ENCODE results near the gene MAML3.

The MAML3 gene

GRCh38 chr4:140106289-140106844 is 47.6 kb downstream of the MAML3 start:
- Histone ChIP-seq H3K4ac (ENCODE audit: low read length) (no peak overlapping the region), H3K36me3 (replicated peaks in 1 of 2; ENCODE audit: control insufficient read depth in 2 of 2, insufficient read depth in 2 of 2, low read length in 2 of 2) (no peaks in the 10 kb centered on the region), H3K4me3 (ENCODE audit: low read length in 2 of 2) (no peak overlapping the region), H3K27ac (replicated peaks; ENCODE audit: low read length) (no peak overlapping the region), H3K27me3 (ENCODE audit: control insufficient read depth in 3 of 3, insufficient read depth in 3 of 3, low read depth in 1 of 3, low read length in 3 of 3) (no peaks in the 10 kb centered on the region), H4K8ac (ENCODE audit: low read depth, low read length) (no peak overlapping the region), H2BK15ac (ENCODE audit: low read length) (no peak overlapping the region), H4K91ac (ENCODE audit: low read depth, low read length, poor library complexity) (no peak overlapping the region), H2BK5ac (ENCODE audit: low read length) (no peak overlapping the region), H2AK5ac (ENCODE audit: low read depth, low read length) (no peak overlapping the region), H3K23ac (ENCODE audit: low read depth, low read length, poor library complexity) (no peak overlapping the region), H3K18ac (ENCODE audit: low read length) (no peak overlapping the region), H3K9ac (ENCODE audit: low read depth, low read length, poor library complexity) (no peak overlapping the region), H2BK120ac (ENCODE audit: low read depth, low read length) (no peak overlapping the region), H3K14ac (ENCODE audit: low read length) (no peak overlapping the region), H3K9me3 (replicated peaks in 1 of 2; ENCODE audit: control insufficient read depth in 2 of 2, insufficient read depth in 1 of 2, low read depth in 1 of 2, low read length in 2 of 2) (no peaks in the 10 kb centered on the region), H2BK12ac (ENCODE audit: low read length) (no peak overlapping the region), H3K4me1 (ENCODE audit: control insufficient read depth in 2 of 2, insufficient read depth in 1 of 2, low read depth in 1 of 2, low read length in 2 of 2) (peaks cover 8 to 20% of the 10 kb centered on the region in 2 donors), H2AFZ (ENCODE audit: low read length) (no peak overlapping the region), H3K4me2 (ENCODE audit: insufficient read depth, low read length, poor library complexity, severe bottlenecking) (no peak overlapping the region), H3K79me1 (ENCODE audit: low read depth, low read length) (peaks cover 2% of the 10 kb centered on the region)
- DNase-seq (ENCODE audit: low spot score), result no peak
- WGBS, 2 donors (ENCODE audit: extremely low coverage in 2 of 2, insufficient read length in 2 of 2, insufficient replicate concordance in 1 of 2), result no CpG with 5 or more reads among the region's 1 CpG

- Histone ChIP-seq H2BK12ac (ENCODE audit: low read length) (no peak overlapping the region), H4K8ac (ENCODE audit: low read depth, low read length) (no peak overlapping the region), H3K14ac (ENCODE audit: low read length) (no peak overlapping the region), H3K4me1 (ENCODE audit: control insufficient read depth in 2 of 2, insufficient read depth in 1 of 2, low read depth in 1 of 2, low read length in 2 of 2) (peaks cover 8 to 18% of the 10 kb centered on the region in 2 donors), H2BK15ac (ENCODE audit: low read length) (no peak overlapping the region), H4K91ac (ENCODE audit: low read depth, low read length, poor library complexity) (no peak overlapping the region), H3K4me2 (ENCODE audit: insufficient read depth, low read length, poor library complexity, severe bottlenecking) (no peak overlapping the region), H3K4ac (ENCODE audit: low read length) (no peak overlapping the region), H2BK120ac (ENCODE audit: low read depth, low read length) (no peak overlapping the region), H3K23ac (ENCODE audit: low read depth, low read length, poor library complexity) (no peak overlapping the region), H2AK5ac (ENCODE audit: low read depth, low read length) (no peak overlapping the region), H3K36me3 (replicated peaks in 1 of 2; ENCODE audit: control insufficient read depth in 2 of 2, insufficient read depth in 2 of 2, low read length in 2 of 2) (no peaks in the 10 kb centered on the region), H3K9ac (ENCODE audit: low read depth, low read length, poor library complexity) (no peak overlapping the region), H3K27me3 (ENCODE audit: control insufficient read depth in 3 of 3, insufficient read depth in 3 of 3, low read depth in 1 of 3, low read length in 3 of 3) (no peaks in the 10 kb centered on the region), H3K27ac (replicated peaks; ENCODE audit: low read length) (no peak overlapping the region), H2BK5ac (ENCODE audit: low read length) (no peak overlapping the region), H3K9me3 (replicated peaks in 1 of 2; ENCODE audit: control insufficient read depth in 2 of 2, insufficient read depth in 1 of 2, low read depth in 1 of 2, low read length in 2 of 2) (no peaks in the 10 kb centered on the region), H3K79me1 (ENCODE audit: low read depth, low read length) (peaks cover 2% of the 10 kb centered on the region), H3K4me3 (ENCODE audit: low read length in 2 of 2) (no peak overlapping the region), H2AFZ (ENCODE audit: low read length) (no peak overlapping the region), H3K18ac (ENCODE audit: low read length) (no peak overlapping the region)
- DNase-seq (ENCODE audit: low spot score), result no peak
- WGBS, 2 donors (ENCODE audit: extremely low coverage in 2 of 2, insufficient read length in 2 of 2, insufficient replicate concordance in 1 of 2), result no CpG with 5 or more reads among the region's 2 CpGs
These were observed 48.5 kb downstream of the MAML3 start for GRCh38 chr4:140105436-140105835.

- Histone ChIP-seq H3K4me3 (ENCODE audit: low read length in 2 of 2) (no peak overlapping the region), H3K27ac (replicated peaks; ENCODE audit: low read length) (no peak overlapping the region), H3K9ac (ENCODE audit: low read depth, low read length, poor library complexity) (no peak overlapping the region), H2BK15ac (ENCODE audit: low read length) (no peak overlapping the region), H3K4me2 (ENCODE audit: insufficient read depth, low read length, poor library complexity, severe bottlenecking) (no peak overlapping the region), H3K4me1 (ENCODE audit: control insufficient read depth in 2 of 2, insufficient read depth in 1 of 2, low read depth in 1 of 2, low read length in 2 of 2) (peaks cover 2 to 4% of the 10 kb centered on the region in 2 donors), H3K27me3 (ENCODE audit: control insufficient read depth in 3 of 3, insufficient read depth in 3 of 3, low read depth in 1 of 3, low read length in 3 of 3) (no peaks in the 10 kb centered on the region), H4K91ac (ENCODE audit: low read depth, low read length, poor library complexity) (no peak overlapping the region), H3K36me3 (replicated peaks in 1 of 2; ENCODE audit: control insufficient read depth in 2 of 2, insufficient read depth in 2 of 2, low read length in 2 of 2) (no peaks in the 10 kb centered on the region), H2BK5ac (ENCODE audit: low read length) (no peak overlapping the region), H3K9me3 (replicated peaks in 1 of 2; ENCODE audit: control insufficient read depth in 2 of 2, insufficient read depth in 1 of 2, low read depth in 1 of 2, low read length in 2 of 2) (no peaks in the 10 kb centered on the region), H3K79me1 (ENCODE audit: low read depth, low read length) (peaks cover 2% of the 10 kb centered on the region), H3K14ac (ENCODE audit: low read length) (no peak overlapping the region), H2BK120ac (ENCODE audit: low read depth, low read length) (no peak overlapping the region), H2BK12ac (ENCODE audit: low read length) (no peak overlapping the region), H4K8ac (ENCODE audit: low read depth, low read length) (no peak overlapping the region), H3K18ac (ENCODE audit: low read length) (no peak overlapping the region), H3K4ac (ENCODE audit: low read length) (no peak overlapping the region), H2AFZ (ENCODE audit: low read length) (no peak overlapping the region), H2AK5ac (ENCODE audit: low read depth, low read length) (no peak overlapping the region), H3K23ac (ENCODE audit: low read depth, low read length, poor library complexity) (no peak overlapping the region)
- WGBS, 2 donors (ENCODE audit: extremely low coverage in 2 of 2, insufficient read length in 2 of 2, insufficient replicate concordance in 1 of 2), result no CpG with 5 or more reads among the region's 3 CpGs
- DNase-seq (ENCODE audit: low spot score), result no peak
These were observed 50.3 kb downstream of the MAML3 start for GRCh38 chr4:140103676-140104075.

- Histone ChIP-seq H2AFZ (ENCODE audit: low read length) (no peak overlapping the region), H4K8ac (ENCODE audit: low read depth, low read length) (no peak overlapping the region), H3K4ac (ENCODE audit: low read length) (no peak overlapping the region), H3K18ac (ENCODE audit: low read length) (no peak overlapping the region), H3K79me1 (ENCODE audit: low read depth, low read length) (peaks cover 2% of the 10 kb centered on the region), H3K27me3 (ENCODE audit: control insufficient read depth in 3 of 3, insufficient read depth in 3 of 3, low read depth in 1 of 3, low read length in 3 of 3) (no peaks in the 10 kb centered on the region), H3K9me3 (replicated peaks in 1 of 2; ENCODE audit: control insufficient read depth in 2 of 2, insufficient read depth in 1 of 2, low read depth in 1 of 2, low read length in 2 of 2) (no peaks in the 10 kb centered on the region), H3K4me2 (ENCODE audit: insufficient read depth, low read length, poor library complexity, severe bottlenecking) (no peak overlapping the region), H3K36me3 (replicated peaks in 1 of 2; ENCODE audit: control insufficient read depth in 2 of 2, insufficient read depth in 2 of 2, low read length in 2 of 2) (no peaks in the 10 kb centered on the region), H3K23ac (ENCODE audit: low read depth, low read length, poor library complexity) (no peak overlapping the region), H2BK12ac (ENCODE audit: low read length) (no peak overlapping the region), H3K14ac (ENCODE audit: low read length) (no peak overlapping the region), H2BK15ac (ENCODE audit: low read length) (no peak overlapping the region), H3K4me1 (ENCODE audit: control insufficient read depth in 2 of 2, insufficient read depth in 1 of 2, low read depth in 1 of 2, low read length in 2 of 2) (peaks cover 4 to 5% of the 10 kb centered on the region in 2 donors), H2BK120ac (ENCODE audit: low read depth, low read length) (no peak overlapping the region), H2BK5ac (ENCODE audit: low read length) (no peak overlapping the region), H3K27ac (replicated peaks; ENCODE audit: low read length) (no peak overlapping the region), H3K4me3 (ENCODE audit: low read length in 2 of 2) (no peak overlapping the region), H3K9ac (ENCODE audit: low read depth, low read length, poor library complexity) (no peak overlapping the region), H2AK5ac (ENCODE audit: low read depth, low read length) (peak overlapping the region; percentile 50), H4K91ac (ENCODE audit: low read depth, low read length, poor library complexity) (no peak overlapping the region)
- DNase-seq (ENCODE audit: low spot score), result no peak
- WGBS, 2 donors (ENCODE audit: extremely low coverage in 2 of 2, insufficient read length in 2 of 2, insufficient replicate concordance in 1 of 2), result no CpG with 5 or more reads among the region's 3 CpGs
These were observed 51.6 kb downstream of the MAML3 start for GRCh38 chr4:140102421-140102820.
